ENCODE measurements around the gene CNPY1. TPM values are rescaled to one million over a fixed set of nuclear protein-coding genes. Genes with fewer than 3 reads are reported as not detected.

The CNPY1 gene
- total RNA-seq, 2 experiments from 2014 or later, result not detected

DNA sequence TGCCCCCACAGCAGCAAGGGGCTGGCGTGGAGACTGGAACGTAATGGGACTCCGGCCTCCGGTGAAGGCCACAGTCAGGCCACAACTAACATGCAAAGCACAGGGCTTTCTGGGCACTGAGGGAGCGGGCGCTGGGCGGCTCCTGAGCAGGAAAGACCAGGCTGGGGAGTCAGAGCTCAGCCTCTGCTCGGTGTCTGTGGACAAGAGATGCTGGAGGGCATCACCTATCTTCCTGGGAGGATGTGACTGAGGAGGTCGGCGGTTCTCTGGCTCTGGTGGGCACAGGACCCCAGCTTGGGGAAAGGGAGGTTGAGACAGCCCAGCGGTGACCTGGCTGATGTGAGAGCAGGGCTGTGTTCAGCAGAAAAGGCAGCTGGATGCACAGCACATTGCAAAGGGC is 11.7 kb downstream of the CNPY1 start:
- Mint-ChIP-seq H3K4me3 (no peak overlapping the region), H3K27me3 (peaks cover 73% of the 10 kb centered on the region), H3K27ac (no peak overlapping the region), H3K4me1 (peaks cover 10% of the 10 kb centered on the region), H3K9me3 (no peaks in the 10 kb centered on the region), H3K36me3 (no peaks in the 10 kb centered on the region)
- DNase-seq, result no peak

GRCh38 chr7:155533827-155534690 is 12.3 kb downstream of the CNPY1 start:
- DNase-seq, result peak; percentile 55
- Mint-ChIP-seq H3K27ac (no peak overlapping the region), H3K27me3 (peaks cover 79% of the 10 kb centered on the region), H3K36me3 (no peaks in the 10 kb centered on the region), H3K4me3 (peak overlapping the region; percentile 57), H3K9me3 (no peaks in the 10 kb centered on the region), H3K4me1 (peaks cover 10% of the 10 kb centered on the region)

- peaks cover 10% of the 10 kb centered on the region for H3K4me1 Mint-ChIP-seq
- H3K27ac Mint-ChIP-seq, result no peak overlapping the region
- H3K36me3 Mint-ChIP-seq, result no peaks in the 10 kb centered on the region
- peak overlapping the region; percentile 57 for H3K4me3 Mint-ChIP-seq
- H3K9me3 Mint-ChIP-seq, result no peaks in the 10 kb centered on the region
- peak; percentile 14 for DNase-seq
- H3K27me3 Mint-ChIP-seq, result peaks cover 79% of the 10 kb centered on the region
Measured at GRCh38 chr7:155533120-155533826, 13.1 kb downstream of the CNPY1 start.

DNA sequence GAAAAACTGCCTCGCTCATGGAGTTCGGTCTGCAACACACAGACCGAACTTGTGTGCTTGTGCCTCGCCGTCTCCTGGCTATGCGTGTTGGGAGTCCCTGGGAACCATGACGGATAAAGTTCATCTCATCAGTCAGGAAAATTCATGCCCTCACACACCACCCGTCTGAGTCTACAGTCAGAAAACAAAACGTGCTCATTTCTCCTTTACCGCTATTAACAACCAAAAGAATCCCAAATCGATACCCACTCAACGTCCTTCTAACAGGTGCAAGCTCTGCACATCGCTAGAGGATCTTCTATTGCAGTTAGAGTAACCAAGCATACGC is 13.6 kb downstream of the CNPY1 start:
- Mint-ChIP-seq H3K27me3 (peaks cover 80% of the 10 kb centered on the region), H3K27ac (no peak overlapping the region), H3K9me3 (no peaks in the 10 kb centered on the region), H3K4me3 (no peak overlapping the region), H3K36me3 (no peaks in the 10 kb centered on the region), H3K4me1 (peaks cover 10% of the 10 kb centered on the region)
- DNase-seq, result no peak

DNA sequence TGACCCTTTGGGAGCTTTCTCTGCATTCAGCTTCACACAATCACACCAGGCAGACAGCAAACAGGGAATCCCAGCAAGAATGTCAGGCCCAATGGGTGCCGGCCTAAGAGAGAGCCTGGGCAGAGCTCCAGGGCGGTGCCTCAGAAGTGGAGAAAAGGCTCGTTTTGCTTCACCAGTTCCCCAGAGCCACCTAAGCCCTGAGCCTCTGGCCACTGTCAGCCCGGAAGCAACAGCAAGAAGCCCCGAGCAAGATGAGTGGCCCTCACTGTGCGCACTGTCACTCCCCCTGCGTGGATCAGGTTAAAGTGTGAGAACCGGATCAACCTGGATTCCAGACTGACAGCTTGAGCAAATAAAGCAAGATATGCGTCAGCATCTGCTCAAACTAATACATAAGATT is 14.7 kb downstream of the CNPY1 start:
- peaks cover 80% of the 10 kb centered on the region for H3K27me3 Mint-ChIP-seq
- DNase-seq, result no peak
- no peaks in the 10 kb centered on the region for H3K36me3 Mint-ChIP-seq
- no peaks in the 10 kb centered on the region for H3K9me3 Mint-ChIP-seq
- H3K4me3 Mint-ChIP-seq, result no peak overlapping the region
- no peak overlapping the region for H3K27ac Mint-ChIP-seq
- peaks cover 10% of the 10 kb centered on the region for H3K4me1 Mint-ChIP-seq

- no peak for DNase-seq
- Mint-ChIP-seq H3K4me3 (no peak overlapping the region), H3K4me1 (peaks cover 10% of the 10 kb centered on the region), H3K9me3 (no peaks in the 10 kb centered on the region), H3K36me3 (no peaks in the 10 kb centered on the region), H3K27me3 (peaks cover 80% of the 10 kb centered on the region), H3K27ac (no peak overlapping the region)
Measured at GRCh38 chr7:155530601-155531000, 15.8 kb downstream of the CNPY1 start.

GRCh38 chr7:155529845-155530244 is 16.5 kb downstream of the CNPY1 start:
- no peak for DNase-seq
- Mint-ChIP-seq H3K27ac (no peak overlapping the region), H3K36me3 (no peaks in the 10 kb centered on the region), H3K4me3 (no peak overlapping the region), H3K9me3 (no peaks in the 10 kb centered on the region), H3K27me3 (peaks cover 80% of the 10 kb centered on the region), H3K4me1 (peaks cover 10% of the 10 kb centered on the region)

GRCh38 chr7:155529346-155529745 is 17.0 kb downstream of the CNPY1 start:
- H3K4me1 Mint-ChIP-seq, result peaks cover 10% of the 10 kb centered on the region
- H3K9me3 Mint-ChIP-seq, result no peaks in the 10 kb centered on the region
- DNase-seq, result no peak
- peaks cover 75% of the 10 kb centered on the region for H3K27me3 Mint-ChIP-seq
- no peaks in the 10 kb centered on the region for H3K36me3 Mint-ChIP-seq
- H3K4me3 Mint-ChIP-seq, result no peak overlapping the region
- H3K27ac Mint-ChIP-seq, result no peak overlapping the region

- DNase-seq, result no peak
Measured at GRCh38 chr7:155527664-155528063, 18.7 kb downstream of the CNPY1 start.

DNA sequence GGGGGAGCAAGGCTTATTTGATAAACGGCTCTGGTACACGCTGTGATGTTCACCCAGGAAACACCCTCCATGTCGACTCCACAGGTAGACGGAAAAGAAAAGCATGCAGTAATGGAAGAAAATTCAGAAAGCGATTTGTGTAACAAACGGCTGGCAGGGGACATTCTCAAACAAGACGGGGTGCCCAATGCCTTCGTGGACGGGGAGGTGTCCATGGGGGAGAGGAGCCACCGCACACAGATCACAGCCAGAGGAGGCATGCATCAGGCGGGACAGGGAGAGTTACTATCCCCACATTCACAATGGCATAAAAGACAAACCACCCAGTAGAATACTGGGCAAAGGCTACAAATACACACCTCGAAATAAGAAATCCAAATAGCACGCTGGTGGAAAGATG is 20.1 kb downstream of the CNPY1 start:
- Mint-ChIP-seq H3K4me3 (no peak overlapping the region), H3K27ac (no peak overlapping the region), H3K36me3 (no peaks in the 10 kb centered on the region), H3K9me3 (no peaks in the 10 kb centered on the region), H3K27me3 (peaks cover 52% of the 10 kb centered on the region), H3K4me1 (no peaks in the 10 kb centered on the region)
- no peak for DNase-seq

More at GRCh38 chr7:155527664-155528063, 18.7 kb downstream of the CNPY1 start:
- Mint-ChIP-seq H3K4me3 (no peak overlapping the region), H3K27ac (no peak overlapping the region), H3K27me3 (peaks cover 64% of the 10 kb centered on the region), H3K9me3 (no peaks in the 10 kb centered on the region), H3K36me3 (no peaks in the 10 kb centered on the region), H3K4me1 (peaks cover 2% of the 10 kb centered on the region)

DNA sequence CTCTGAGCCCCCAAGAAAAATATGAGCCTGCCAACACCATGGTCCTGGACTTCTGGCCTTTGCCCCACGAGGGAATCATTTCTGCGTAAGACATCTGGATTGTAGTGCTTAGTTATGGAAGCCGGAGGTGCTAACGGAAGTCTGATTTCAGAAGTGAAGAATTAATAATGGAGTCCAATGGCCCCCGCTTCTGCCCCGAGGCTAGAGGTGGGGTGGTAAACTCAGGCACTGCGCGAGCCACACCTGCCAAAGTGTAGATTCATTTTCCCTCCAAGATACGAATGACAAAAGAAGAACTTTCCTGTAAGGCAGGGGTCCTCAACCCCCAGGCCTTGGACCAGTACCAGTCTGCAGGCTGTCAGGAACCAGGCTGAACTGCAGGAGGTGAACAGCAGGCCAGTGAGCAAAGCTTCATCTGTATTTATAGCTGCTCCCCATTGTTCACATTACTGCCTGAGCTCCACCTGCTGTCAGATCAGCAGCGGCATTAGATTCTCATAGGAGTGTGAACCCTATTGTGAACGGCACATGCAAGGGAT is 22.3 kb downstream of the CNPY1 start:
- Mint-ChIP-seq H3K4me1 (no peaks in the 10 kb centered on the region), H3K4me3 (no peak overlapping the region), H3K9me3 (no peaks in the 10 kb centered on the region), H3K27me3 (peaks cover 30% of the 10 kb centered on the region), H3K36me3 (no peaks in the 10 kb centered on the region), H3K27ac (no peak overlapping the region)
- no peak for DNase-seq

DNA sequence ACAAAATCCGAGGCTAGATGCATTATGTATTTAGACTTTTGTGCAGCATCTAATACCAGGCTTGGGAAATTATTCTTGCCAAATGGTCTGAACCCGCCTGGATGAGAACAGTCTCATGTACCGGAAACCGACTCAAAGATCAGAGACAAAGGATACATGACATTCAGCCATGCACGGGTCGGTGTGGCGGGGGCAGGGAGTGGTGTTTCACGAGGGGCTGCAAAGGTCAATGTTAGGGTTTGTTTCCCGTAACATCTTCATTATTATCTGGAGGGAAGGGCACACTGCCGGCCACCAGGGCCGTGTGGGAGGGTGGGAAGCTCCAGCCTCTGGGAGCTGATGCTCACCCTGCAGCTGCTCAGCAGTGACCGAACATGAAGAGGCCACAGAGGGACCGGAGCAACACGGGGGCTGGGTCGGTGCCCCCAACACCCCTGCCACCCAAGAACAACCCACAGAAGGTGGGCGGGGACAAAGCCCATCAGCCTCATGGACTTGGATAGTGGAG is 23.1 kb downstream of the CNPY1 start:
- no peaks in the 10 kb centered on the region for H3K4me1 Mint-ChIP-seq

DNA sequence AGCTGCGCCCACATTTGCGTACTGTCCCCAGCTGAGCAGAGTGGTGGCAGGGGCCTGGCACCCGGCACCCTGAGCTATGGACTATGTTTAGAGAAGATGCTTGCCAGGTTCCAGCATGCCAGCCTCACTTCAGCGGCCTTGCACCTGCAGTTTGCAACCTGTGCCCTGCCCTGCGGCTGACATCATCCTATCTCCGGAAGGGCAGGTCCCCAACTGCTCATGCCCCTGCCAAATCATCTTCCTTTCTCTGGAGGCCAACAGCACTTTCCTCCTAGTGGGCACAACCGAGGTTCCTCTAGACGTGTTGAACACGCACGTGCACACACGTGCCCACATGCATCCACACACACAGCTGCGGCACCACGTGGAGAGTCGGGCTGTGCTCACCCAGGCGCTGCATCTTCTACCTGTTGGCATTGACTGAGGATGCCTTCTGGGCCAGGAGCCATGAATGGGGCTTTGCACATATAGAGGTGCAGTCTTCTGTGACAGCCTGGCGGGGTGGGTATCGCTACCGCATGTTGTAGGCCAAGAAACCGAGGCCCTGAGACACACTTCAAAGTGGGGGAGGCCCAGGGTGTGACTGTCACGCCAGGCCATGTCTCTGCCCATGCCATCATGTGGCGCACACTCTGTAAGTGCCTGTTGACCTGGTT is 24.5 kb downstream of the CNPY1 start:
- no peaks in the 10 kb centered on the region for H3K4me1 Mint-ChIP-seq
- H3K9me3 Mint-ChIP-seq, result no peaks in the 10 kb centered on the region
- peaks cover 25% of the 10 kb centered on the region for H3K27me3 Mint-ChIP-seq
- no peaks in the 10 kb centered on the region for H3K36me3 Mint-ChIP-seq
- H3K4me3 Mint-ChIP-seq, result no peak overlapping the region
- no peak for DNase-seq
- H3K27ac Mint-ChIP-seq, result no peak overlapping the region

More for the DNA sequence above, 23.1 kb downstream of the CNPY1 start:
- no peak overlapping the region for H3K27ac Mint-ChIP-seq
- no peak for DNase-seq
- H3K4me3 Mint-ChIP-seq, result no peak overlapping the region
- H3K27me3 Mint-ChIP-seq, result peaks cover 24% of the 10 kb centered on the region
- no peaks in the 10 kb centered on the region for H3K9me3 Mint-ChIP-seq
- H3K36me3 Mint-ChIP-seq, result no peaks in the 10 kb centered on the region

- Mint-ChIP-seq H3K27me3 (peaks cover 23% of the 10 kb centered on the region), H3K9me3 (no peaks in the 10 kb centered on the region), H3K4me1 (no peaks in the 10 kb centered on the region), H3K4me3 (no peak overlapping the region), H3K27ac (no peak overlapping the region), H3K36me3 (no peaks in the 10 kb centered on the region)
- DNase-seq, result no peak
Measured at GRCh38 chr7:155521007-155521742, 25.2 kb downstream of the CNPY1 start.

Measured in activated naive CD8-positive, alpha-beta T cell treated with anti-CD3 and anti-CD28 coated beads for 36 hours (primary cell).